RKO (cell line): ENCODE measurements around the gene ZNF584.
"Not testable (repeated sequence)": the region's sequence is repeated elsewhere in the genome, so short reads cannot be mapped to it uniquely, and the experiment has no call there.

Experiments
- DNase-seq: peaks from one replicate; pipeline ENCODE4 v3.0.0-alpha.2; 2016; ENCODE audit warnings: low spot score

The ZNF584 gene

DNA sequence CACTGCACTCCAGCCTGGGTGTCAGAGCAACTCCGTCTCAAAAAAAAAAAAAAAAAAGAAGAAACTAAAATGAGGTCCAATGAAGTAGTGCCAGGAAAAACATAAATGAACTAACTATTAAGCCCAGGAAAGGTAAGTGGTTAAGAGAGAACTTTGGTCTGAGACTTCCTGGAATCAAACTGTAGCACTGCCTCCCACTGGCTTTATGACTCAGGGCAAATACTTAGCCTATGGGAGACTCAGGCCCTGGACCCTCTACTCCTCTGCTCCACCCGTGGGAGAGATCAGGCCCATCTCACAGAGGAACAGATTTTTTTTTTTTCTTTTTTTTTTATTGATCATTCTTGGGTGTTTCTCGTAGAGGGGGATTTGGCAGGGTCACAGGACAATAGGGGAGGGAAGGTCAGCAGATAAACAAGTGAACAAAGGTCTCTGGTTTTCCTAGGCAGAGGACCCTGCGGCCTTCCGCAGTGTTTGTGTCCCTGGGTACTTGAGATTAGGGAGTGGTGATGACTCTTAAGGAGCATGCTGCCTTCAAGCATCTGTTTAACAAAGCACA, 4.5 kb upstream of the ZNF584 start:
- not testable (repeated sequence) for DNase-seq

- no peak for DNase-seq
Observed at GRCh38 chr19:58406818-58407657, 1.4 kb upstream of the ZNF584 start.

DNA sequence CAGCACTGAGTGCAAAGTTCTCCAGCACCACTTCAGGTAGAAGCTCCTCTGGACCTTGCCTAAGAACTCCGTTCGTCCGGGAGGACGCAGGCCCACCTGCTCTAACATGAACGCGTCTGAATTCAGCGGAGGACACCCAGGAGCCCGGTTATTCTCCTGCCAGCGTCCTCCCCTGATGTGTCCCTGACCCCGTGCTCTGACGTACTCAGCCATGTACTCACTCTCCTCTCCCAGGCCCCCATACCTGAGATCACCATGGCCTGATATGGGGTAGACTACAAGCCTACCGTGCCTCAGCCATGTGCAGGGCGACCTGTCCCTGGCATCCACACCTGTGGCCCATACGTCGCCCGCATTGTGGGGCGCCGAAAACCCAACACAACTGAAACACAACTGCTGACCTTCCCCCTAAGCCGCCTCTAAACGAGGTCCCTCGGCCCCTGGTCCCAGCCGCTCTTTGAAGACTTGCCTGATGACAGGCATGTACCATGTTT, 744 bp upstream of the ZNF584 start:
- DNase-seq = peak; percentile 66

GRCh38 chr19:58409010-58409790, 751 bp downstream of the ZNF584 start:
- peak; percentile 75 for DNase-seq

- DNase-seq = no peak
Observed at GRCh38 chr19:58416604-58417003, 8.2 kb downstream of the ZNF584 start.

DNA sequence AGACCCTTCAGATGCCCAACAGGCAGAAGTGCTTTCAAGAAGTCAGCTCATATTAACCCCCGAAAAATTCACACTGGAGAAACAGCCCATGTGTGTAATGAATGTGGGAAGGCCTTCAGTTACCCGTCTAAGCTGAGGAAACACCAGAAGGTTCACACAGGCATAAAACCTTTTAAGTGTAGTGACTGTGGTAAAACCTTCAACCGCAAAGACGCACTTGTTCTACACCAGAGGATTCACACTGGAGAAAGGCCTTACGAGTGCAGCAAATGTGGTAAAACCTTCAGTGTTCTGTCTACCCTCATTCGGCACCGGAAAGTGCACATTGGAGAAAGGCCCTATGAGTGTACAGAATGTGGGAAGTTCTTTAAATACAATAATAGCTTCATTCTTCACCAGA, 8.6 kb downstream of the ZNF584 start:
- DNase-seq = no peak

DNA sequence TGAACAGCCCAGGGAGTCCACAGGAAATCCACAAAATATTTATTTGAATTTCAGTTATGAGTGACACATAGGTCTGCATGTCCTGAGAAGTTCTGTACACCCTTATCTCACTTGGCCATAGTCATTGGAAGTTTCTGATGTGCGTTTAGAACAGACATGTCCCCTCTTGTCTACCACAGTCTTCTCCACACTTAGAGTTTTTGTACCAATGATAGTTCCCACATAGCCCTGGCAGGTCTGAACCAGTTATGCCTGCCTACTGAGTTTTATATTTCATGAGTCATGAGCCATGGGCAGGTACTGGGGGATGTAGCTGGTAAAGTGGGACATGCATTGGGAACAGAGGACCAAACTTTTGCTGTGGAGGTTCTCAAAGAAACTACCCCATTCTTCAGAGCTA, 20.2 kb downstream of the ZNF584 start:
- no peak for DNase-seq

- no peak for DNase-seq
Observed at GRCh38 chr19:58429745-58430144, 21.3 kb downstream of the ZNF584 start.

GRCh38 chr19:58434217-58434616, 25.8 kb downstream of the ZNF584 start:
- no peak for DNase-seq

DNA sequence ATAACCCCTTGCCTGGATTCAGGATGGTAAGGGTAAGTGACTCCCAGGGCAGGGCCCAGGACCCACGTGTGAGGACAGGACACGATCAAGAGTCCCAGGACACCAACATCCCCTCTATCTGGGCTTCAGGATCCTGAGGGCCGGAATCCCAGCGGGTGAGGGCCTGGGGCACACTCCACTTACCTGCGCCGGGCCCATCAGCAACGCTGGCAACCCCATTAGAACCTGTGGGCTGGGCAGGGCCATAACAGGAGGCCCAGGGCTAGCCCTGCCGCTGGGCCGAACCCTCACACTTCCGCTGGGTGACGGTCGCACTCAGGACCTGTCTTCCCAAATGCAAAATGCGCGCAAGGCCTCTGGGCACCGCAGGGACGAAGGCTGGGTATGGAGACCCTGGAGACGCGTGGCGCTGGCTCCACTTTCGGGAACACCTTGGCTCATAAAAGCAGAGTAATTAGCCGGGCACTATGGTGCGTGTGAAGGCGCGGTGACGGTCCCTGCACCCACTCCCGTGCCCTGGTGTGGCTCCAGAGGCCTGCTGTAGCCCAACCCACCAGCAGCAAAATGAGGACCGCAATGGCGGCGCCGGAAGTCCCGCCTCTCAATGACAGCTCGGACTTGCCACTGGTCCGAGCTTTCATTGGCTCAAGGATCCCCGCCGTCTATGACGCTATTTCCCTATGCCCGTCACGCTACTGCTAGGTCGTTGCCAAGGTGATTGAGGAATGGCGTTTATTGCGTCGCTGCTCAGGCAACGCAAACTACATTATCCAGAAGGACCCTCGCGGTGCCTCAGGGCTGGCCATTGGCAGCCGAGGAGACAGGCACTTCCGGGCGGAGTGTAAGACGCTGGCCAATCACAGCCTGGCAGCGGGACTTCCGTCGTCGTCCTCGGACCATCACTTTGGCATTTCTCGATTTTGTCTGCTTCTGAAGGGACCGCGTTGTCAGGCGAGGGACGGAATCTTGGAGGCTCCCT, 31.4 kb downstream of the ZNF584 start, which contains the start of gene ZNF132:
TSS of gene ZNF132 (minus strand) at position 578 of the 979 bp plus-strand sequence. CDS start at position 246, 332 bp downstream.
- DNase-seq = no peak

GRCh38 chr19:58440556-58440955, 32.1 kb downstream of the ZNF584 start:
- no peak for DNase-seq

- not testable (repeated sequence) for DNase-seq
Observed at GRCh38 chr19:58442986-58443385, 34.5 kb downstream of the ZNF584 start.

- not testable (repeated sequence) for DNase-seq
Observed at GRCh38 chr19:58448860-58449259, 40.4 kb downstream of the ZNF584 start.

DNA sequence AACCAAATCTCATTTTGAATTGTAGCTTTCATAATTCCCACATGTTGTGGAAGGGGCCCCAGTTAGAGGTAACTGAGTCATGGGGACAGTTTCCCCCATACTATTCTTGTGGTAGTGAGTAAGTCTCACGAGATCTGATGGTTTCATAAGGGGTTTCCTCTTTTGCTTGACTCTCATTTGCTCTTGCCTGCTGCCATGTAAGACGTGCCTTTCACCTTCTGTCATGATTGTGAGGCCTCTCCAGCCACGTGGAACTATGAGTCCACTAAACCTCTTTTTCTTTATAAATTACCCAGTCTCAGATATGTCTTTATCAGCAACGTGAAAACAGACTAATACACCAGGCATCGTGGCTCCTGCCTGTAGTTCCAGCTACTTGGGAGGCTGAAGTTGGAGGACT, 41.5 kb downstream of the ZNF584 start:
- not testable (repeated sequence) for DNase-seq

GRCh38 chr19:58450856-58451357, 42.5 kb downstream of the ZNF584 start:
- DNase-seq = no peak

GRCh38 chr19:58451358-58452101, 43.1 kb downstream of the ZNF584 start, which contains the start of gene ZNF324B:
TSS of gene ZNF324B (plus strand) at chr19:58451622. CDS start at chr19:58453702, 2,080 bp downstream.
- DNase-seq = peak; percentile 95

DNA sequence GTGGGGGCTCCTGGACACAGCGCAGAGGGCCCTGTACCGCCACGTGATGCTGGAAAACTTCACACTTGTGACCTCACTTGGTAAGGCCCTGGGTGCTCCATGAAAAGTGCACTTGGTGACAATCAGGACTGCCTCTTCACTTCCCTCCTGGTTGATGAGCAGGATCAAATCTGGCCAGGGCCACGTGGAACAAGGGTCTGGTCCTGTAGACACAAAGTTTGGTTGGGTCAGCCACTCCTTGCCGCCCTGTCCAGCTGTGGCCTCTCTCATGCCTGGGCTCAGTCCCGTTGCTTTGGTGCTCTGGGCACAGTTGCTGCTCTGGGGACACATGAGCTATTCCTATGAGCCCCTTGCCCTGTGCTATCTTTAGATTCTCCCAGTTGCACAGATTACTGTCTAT, 45.3 kb downstream of the ZNF584 start:
- no peak for DNase-seq

DNA sequence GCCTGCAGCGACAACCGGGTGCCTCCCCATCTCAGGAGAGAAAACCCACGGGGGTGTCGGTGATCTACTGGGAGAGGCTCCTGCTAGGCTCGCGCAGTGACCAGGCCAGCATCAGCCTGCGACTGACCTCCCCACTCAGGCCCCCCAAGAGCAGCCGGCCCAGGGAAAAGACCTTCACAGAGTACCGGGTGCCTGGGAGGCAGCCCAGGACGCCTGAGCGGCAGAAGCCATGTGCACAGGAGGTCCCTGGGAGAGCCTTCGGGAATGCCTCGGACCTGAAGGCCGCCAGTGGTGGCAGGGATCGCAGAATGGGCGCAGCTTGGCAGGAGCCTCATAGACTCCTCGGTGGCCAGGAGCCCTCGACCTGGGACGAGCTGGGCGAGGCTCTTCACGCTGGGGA, 46.9 kb downstream of the ZNF584 start:
- no peak for DNase-seq

DNA sequence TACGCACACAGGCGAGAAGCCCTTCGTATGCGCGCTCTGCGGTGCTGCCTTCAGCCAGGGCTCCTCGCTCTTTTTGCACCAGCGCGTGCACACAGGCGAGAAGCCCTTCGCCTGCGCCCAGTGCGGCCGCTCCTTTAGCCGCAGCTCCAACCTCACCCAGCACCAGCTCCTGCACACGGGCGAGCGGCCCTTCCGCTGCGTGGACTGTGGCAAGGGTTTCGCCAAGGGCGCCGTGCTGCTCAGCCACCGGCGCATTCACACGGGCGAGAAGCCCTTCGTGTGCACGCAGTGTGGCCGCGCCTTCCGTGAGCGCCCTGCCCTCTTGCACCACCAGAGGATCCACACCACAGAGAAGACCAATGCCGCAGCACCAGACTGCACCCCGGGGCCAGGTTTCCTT, 47.7 kb downstream of the ZNF584 start:
- DNase-seq = no peak

DNA sequence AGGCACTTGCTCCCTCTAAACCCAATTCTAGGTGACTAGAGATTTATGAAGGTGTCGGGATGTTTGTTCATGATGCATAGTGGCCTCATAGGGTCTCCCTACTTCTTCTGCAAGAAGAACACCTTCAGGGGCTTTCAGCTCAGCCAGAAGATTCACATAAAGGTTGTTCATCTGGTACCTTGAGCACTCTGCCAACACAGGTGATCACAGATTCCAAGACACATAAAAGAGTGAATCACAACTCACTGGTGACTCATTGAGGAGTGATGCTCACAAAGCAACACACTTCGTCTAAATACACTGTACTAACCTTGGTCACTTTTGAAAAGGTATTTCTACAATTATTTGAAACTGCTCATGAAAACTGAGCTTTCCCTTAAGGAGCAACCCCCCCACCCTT, 51.6 kb downstream of the ZNF584 start:
- no peak for DNase-seq
